Measurements from ENCODE around the gene SUPT6H. TPM values are rescaled to one million over a fixed set of nuclear protein-coding genes. Genes with fewer than 3 reads are reported as not detected.

SUPT6H gene
- total RNA-seq, 3 donors from 2014 or later, result 47.8 to 97.7 (median 60.7) TPM

GRCh38 chr17:28748852-28749515, 87.0 kb downstream of the SUPT6H start:
- Histone ChIP-seq H3K36me3 (ENCODE audit: low read depth) (no peaks in the 10 kb centered on the region), H3K4me1 (ENCODE audit: low read depth) (peaks cover 37% of the 10 kb centered on the region), H3K9me3 (no peaks in the 10 kb centered on the region), H3K4me3 (no peak overlapping the region)
- ATAC-seq (no peak), DNase-seq (peak in 1 of 3 donors; percentile 46)
- TF ChIP-seq CTCF (IDR thresholded peaks at IDR 0.05), result no peak
- intact Hi-C loops (cut with DNase I, micrococcal nuclease), result no loop called here

GRCh38 chr17:28749516-28750177, 87.6 kb downstream of the SUPT6H start:
- DNase-seq (no peak), ATAC-seq (no peak)
- Histone ChIP-seq H3K4me3 (no peak overlapping the region), H3K9me3 (no peaks in the 10 kb centered on the region), H3K36me3 (ENCODE audit: low read depth) (no peaks in the 10 kb centered on the region), H3K4me1 (ENCODE audit: low read depth) (peaks cover 37% of the 10 kb centered on the region)
- intact Hi-C loops (cut with DNase I, micrococcal nuclease), result loop anchor here in 1 of 2 donors (10.0 kb wide), 1 partner anchor 165 kb away; no protein-coding TSS in a partner anchor
- no peak for TF ChIP-seq CTCF (IDR thresholded peaks at IDR 0.05)

GRCh38 chr17:28750178-28751047, 88.4 kb downstream of the SUPT6H start:
- ATAC-seq (peak; percentile 71), DNase-seq (peak; percentile 93 to 99 (median 96))
- intact Hi-C loops (cut with DNase I, micrococcal nuclease), result loop anchor here in 1 of 2 donors (10.0 kb wide), 1 partner anchor 164 kb away; no protein-coding TSS in a partner anchor
- Histone ChIP-seq H3K4me1 (ENCODE audit: low read depth) (peaks cover 34% of the 10 kb centered on the region), H3K36me3 (ENCODE audit: low read depth) (no peaks in the 10 kb centered on the region), H3K4me3 (no peak overlapping the region), H3K9me3 (no peaks in the 10 kb centered on the region)
- TF ChIP-seq CTCF (IDR thresholded peaks at IDR 0.05), result peak; percentile 99

- intact Hi-C loops (cut with DNase I, micrococcal nuclease), result loop anchor here in 1 of 2 donors (10.0 kb wide), 1 partner anchor 163 kb away; no protein-coding TSS in a partner anchor
- H3K36me3 ChIP-seq (ENCODE audit: low read depth), result no peaks in the 10 kb centered on the region
- no peak for TF ChIP-seq CTCF (IDR thresholded peaks at IDR 0.05)
- peaks cover 21% of the 10 kb centered on the region for H3K4me1 ChIP-seq (ENCODE audit: low read depth)
- DNase-seq, result no peak
- ATAC-seq, result no peak
- H3K9me3 ChIP-seq, result no peaks in the 10 kb centered on the region
- no peak overlapping the region for H3K4me3 ChIP-seq
These were observed 89.8 kb downstream of the SUPT6H start for GRCh38 chr17:28751600-28752366.

Other genes with a start within 250 kb of the SUPT6H start
- 10 to 100 TPM; 14.9 to 87.0 (median 17.1) TPM for gene SLC13A2, start 188.6 kb upstream of the SUPT6H start, total RNA-seq
- under 1 TPM in 2 of 3 donors, not detected in 1; 0.46 to 0.69 TPM for gene FOXN1, start 155.9 kb upstream of the SUPT6H start, total RNA-seq
- gene UNC119, start 109.6 kb upstream of the SUPT6H start, total RNA-seq, result 10 to 100 TPM; 20.5 to 32.3 (median 23.2) TPM
- gene PIGS, start 90.7 kb upstream of the SUPT6H start, total RNA-seq, result 100 to 1,000 TPM in 1 of 3 donors, 10 to 100 TPM in 2; 52.2 to 100 (median 88.5) TPM
- gene ALDOC, start 85.3 kb upstream of the SUPT6H start, total RNA-seq, result 10 to 100 TPM; 15.3 to 25.4 (median 19.7) TPM
- 10 to 100 TPM in 2 of 3 donors, 1 to 10 TPM in 1; 7.2 to 30.3 (median 15.1) TPM for gene SPAG5, start 63.2 kb upstream of the SUPT6H start, total RNA-seq
- 10 to 100 TPM; 10.0 to 15.1 (median 11.1) TPM for gene RSKR, start 48.0 kb upstream of the SUPT6H start, total RNA-seq
- 100 to 1,000 TPM; 131 to 159 (median 134) TPM for gene BLTP2, start 17.0 kb upstream of the SUPT6H start, total RNA-seq
- 10 to 100 TPM; 55.0 to 67.5 (median 56.3) TPM for gene SDF2, start 299 bp upstream of the SUPT6H start, total RNA-seq
- gene PROCA1, start 49.7 kb downstream of the SUPT6H start, total RNA-seq, result 1 to 10 TPM; 1.3 to 2.0 (median 1.8) TPM
- gene RAB34, start 55.7 kb downstream of the SUPT6H start, total RNA-seq, result 10 to 100 TPM in 2 of 3 donors, 1 to 10 TPM in 1; 6.5 to 74.4 (median 19.3) TPM
- gene RPL23A, start 57.8 kb downstream of the SUPT6H start, total RNA-seq, result 1,000 to 10,000 TPM; 1,144 to 1,252 (median 1,216) TPM
- gene TLCD1, start 64.0 kb downstream of the SUPT6H start, total RNA-seq, result 10 to 100 TPM in 2 of 3 donors, 1 to 10 TPM in 1; 4.8 to 21.3 (median 16.8) TPM
- gene NEK8, start 66.6 kb downstream of the SUPT6H start, total RNA-seq, result 1 to 10 TPM; 3.4 to 7.9 (median 6.8) TPM
- gene TRAF4, start 81.8 kb downstream of the SUPT6H start, total RNA-seq, result 100 to 1,000 TPM in 2 of 3 donors, 10 to 100 TPM in 1; 66.0 to 166 (median 126) TPM
- 10 to 100 TPM; 25.3 to 40.0 (median 30.0) TPM for gene FAM222B, start 180.6 kb downstream of the SUPT6H start, total RNA-seq
- gene ERAL1, start 192.8 kb downstream of the SUPT6H start, total RNA-seq, result 10 to 100 TPM; 28.6 to 38.7 (median 35.9) TPM
- gene FLOT2, start 235.5 kb downstream of the SUPT6H start, total RNA-seq, result 10 to 100 TPM; 87.9 to 98.0 (median 89.8) TPM
- 10 to 100 TPM in 1 of 3 donors, 1 to 10 TPM in 2; 7.1 to 10.1 (median 7.3) TPM for gene DHRS13, start 240.9 kb downstream of the SUPT6H start, total RNA-seq